Psoas muscle (tissue), 8 donors: Measurements from ENCODE around the gene PHF20. TPM values are rescaled to one million over a fixed set of nuclear protein-coding genes. Genes with fewer than 3 reads are reported as not detected.

Experiments used
- ATAC-seq, 4 donors: fragments of 200-7000 bp; cut with Tn5 transposase; one replicate each; pipeline ENCODE4 v1.9.1; 2020; ENCODE audit warnings: moderate library complexity in 3 of 4, mild to moderate bottlenecking in 2 of 4
- DNase-seq, 2 donors: peaks; one replicate each; pipeline ENCODE4 v3.0.0-alpha.2; 2020
- H3K27ac ChIP-seq: fragments of 200-600 bp; one replicate; pipeline ENCODE4 v1.8.0; 2022
- H3K27me3 ChIP-seq, 3 donors: fragments of 200-600 bp in 1 of 3; one replicate each; pipeline versions ENCODE4 v1.6.1 to v1.8.0; 2013 to 2022; ENCODE audit warnings: low read length in 2 of 3, mild to moderate bottlenecking in 2 of 3, moderate library complexity in 1 of 3; ENCODE audit not compliant: insufficient read depth in 3 of 3
- H3K36me3 ChIP-seq, 2 donors: fragments of 200-600 bp in 1 of 2; one replicate each; pipeline versions ENCODE4 v1.6.1 to v1.8.0; 2013 to 2022; ENCODE audit warnings: low read depth in 1 of 2, mild to moderate bottlenecking in 1 of 2, moderate library complexity in 1 of 2; ENCODE audit not compliant: insufficient read depth in 1 of 2
- H3K4me1 ChIP-seq: fragments of 200-600 bp; one replicate; pipeline ENCODE4 v1.8.0; 2022
- H3K4me3 ChIP-seq: fragments of 200-600 bp; one replicate; pipeline ENCODE4 v1.8.0; 2022; ENCODE audit warnings: mild to moderate bottlenecking
- H3K9me3 ChIP-seq: fragments of 200-600 bp; one replicate; pipeline ENCODE4 v1.8.0; 2022
- CTCF ChIP-seq: fragments of 200-600 bp; IDR thresholded peaks from one replicate; pipeline ENCODE4 v1.8.0; 2022; ENCODE audit warnings: antibody characterized with exemption
- WGBS, 3 donors: extraction: QIAGEN DNeasy Blood & Tissue Kit; methylation state at CpG; one replicate each; pipeline versions ENCODE4 v1.1.6 to v1.1.7; 2013; 5-methylcytosine and 5-hydroxymethylcytosine counted together
- intact Hi-C, 2 donors: fragments of 100-400 bp; cut with DNase I; formaldehyde crosslinking; loops; one replicate each; pipeline versions ENCODE4 v1.11.0 to v1.14.2; 2022
- polyA plus RNA-seq, 3 donors: library from polyadenylated mRNA; stranded (reverse); fragments of 200-250 nt; gene quantifications; one replicate each; pipeline ENCODE4 v1.2.3, GENCODE V29; 2013
- total RNA-seq, 4 donors: library from RNA; stranded (reverse); fragmentation: NEBNext Ultra II Directional in 2 of 4; extraction: Animal tissue kit (Norgen Biotek cat#: 25700) in 2 of 4; gene quantifications; one replicate each; pipeline versions ENCODE4 v1.2.1 to v1.2.4, GENCODE V29; 2021 to 2023
- donor health status: healthy with polysubstance abuse.
- donor health status: DM: no; HTN: no; CAD: no; lungs with moderate emphysema.
- donor health status: Bipolar disorder and iron deficiency.
- donor health status: healthy.
- donor health status: DM: yes; HTN: yes; CAD: no.
- donor health status: DM: no; HTN: no; CAD: no.
- donor health status: DM: no; HTN: no; CAD: no.
- donor health status: DM: yes; HTN: yes; CAD: no.

Gene PHF20
- total and polyA plus RNA-seq, 7 donors: 32.1 to 97.9 (median 58.6) TPM

GRCh38 chr20:35856866-35857265, 85.1 kb downstream of the PHF20 start:
- ATAC-seq (no peak), DNase-seq (no peak)
- Histone ChIP-seq H3K9me3 (no peaks in the 10 kb centered on the region), H3K36me3 (peaks cover 0 to 10% of the 10 kb centered on the region in 2 donors), H3K4me3 (no peak overlapping the region), H3K27me3 (no peaks in the 10 kb centered on the region), H3K4me1 (peaks cover 19% of the 10 kb centered on the region), H3K27ac (no peak overlapping the region)
- TF ChIP-seq CTCF: no peak
- intact Hi-C loops: no loop called here
- WGBS, 3 donors: 93 to 96% (median 94%) methylated on average over 4 of the region's 4 CpGs

GRCh38 chr20:35866418-35867202, 94.8 kb downstream of the PHF20 start:
- TF ChIP-seq CTCF: no peak
- Histone ChIP-seq H3K27me3 (no peaks in the 10 kb centered on the region), H3K4me3 (no peak overlapping the region), H3K9me3 (no peaks in the 10 kb centered on the region), H3K36me3 (peaks cover 0 to 13% of the 10 kb centered on the region in 2 donors), H3K4me1 (peaks cover 7% of the 10 kb centered on the region), H3K27ac (peak overlapping the region; percentile 32)
- WGBS, 3 donors: 37 to 79% (median 38%) methylated on average over 1 of the region's 1 CpG
- ATAC-seq: peak in 1 of 4 donors; percentile 51
- intact Hi-C loops: loop anchor here in 1 of 2 donors (5.0 kb wide), 1 partner anchor 39 kb away; no protein-coding TSS in a partner anchor
- DNase-seq: no peak

GRCh38 chr20:35870541-35871258, 98.9 kb downstream of the PHF20 start:
- Histone ChIP-seq H3K4me1 (peaks cover 15% of the 10 kb centered on the region), H3K27ac (peak overlapping the region; percentile 82), H3K9me3 (no peaks in the 10 kb centered on the region), H3K36me3 (no peaks in the 10 kb centered on the region), H3K27me3 (no peaks in the 10 kb centered on the region), H3K4me3 (peak overlapping the region; percentile 14)
- TF ChIP-seq CTCF: no peak
- ATAC-seq: peak in 1 of 4 donors; percentile 23
- 32 to 62% (median 33%) methylated on average over 7 of the region's 7 CpGs for whole genome bisulfite sequencing, 3 donors
- intact Hi-C loops: no loop called here
- no peak for DNase-seq

GRCh38 chr20:35871259-35871771, 99.5 kb downstream of the PHF20 start:
- Histone ChIP-seq H3K36me3 (no peaks in the 10 kb centered on the region), H3K4me3 (peak overlapping the region; percentile 0)
- intact Hi-C loops: no loop called here

More at GRCh38 chr20:35871259-35871771, 99.5 kb downstream of the PHF20 start:
- no peaks in the 10 kb centered on the region for H3K9me3 ChIP-seq
- WGBS, 3 donors: 26 to 45% (median 28%) methylated on average over 5 of the region's 5 CpGs
- DNase-seq (no peak), ATAC-seq (no peak)
- no peaks in the 10 kb centered on the region for H3K27me3 ChIP-seq
- H3K4me1 ChIP-seq: peaks cover 18% of the 10 kb centered on the region
- H3K27ac ChIP-seq: peak overlapping the region; percentile 82
- no peak for TF ChIP-seq CTCF
